ENCODE measurements around the gene TARM1. TPM values are rescaled to one million over a fixed set of nuclear protein-coding genes. Genes with fewer than 3 reads are reported as not detected.

TARM1 gene
- total RNA-seq, 2 donors from 2014 or later = not detected

Other genes starting within 250 kb of the TARM1 start
- gene MYADM, start 213.5 kb downstream of the TARM1 start, total RNA-seq = 10 to 100 TPM; 32.7 to 43.5 TPM
- not detected for gene PRKCG, start 199.2 kb downstream of the TARM1 start, total RNA-seq
- gene CACNG7, start 172.1 kb downstream of the TARM1 start, total RNA-seq = not detected
- gene CACNG8, start 118.4 kb downstream of the TARM1 start, total RNA-seq = under 1 TPM in 1 of 2 donors, not detected in 1; 0.02 TPM
- not detected for gene CACNG6, start 89.7 kb downstream of the TARM1 start, total RNA-seq
- gene VSTM1, start 17.5 kb downstream of the TARM1 start, total RNA-seq = not detected
- 1 to 10 TPM; 1.1 to 2.3 TPM for gene OSCAR, start 19.4 kb upstream of the TARM1 start, total RNA-seq
- gene NDUFA3, start 21.5 kb upstream of the TARM1 start, total RNA-seq = 10 to 100 TPM; 40.6 to 52.6 TPM
- 10 to 100 TPM; 36.0 to 38.8 TPM for gene TFPT, start 34.3 kb upstream of the TARM1 start, total RNA-seq
- gene PRPF31, start 34.4 kb upstream of the TARM1 start, total RNA-seq = 10 to 100 TPM; 55.0 to 55.6 TPM
- gene CNOT3, start 56.4 kb upstream of the TARM1 start, total RNA-seq = 100 to 1,000 TPM in 1 of 2 donors, 10 to 100 TPM in 1; 84.5 to 107 TPM
- gene LENG1, start 78.4 kb upstream of the TARM1 start, total RNA-seq = 1 to 10 TPM; 2.9 to 3.7 TPM
- gene TMC4, start 91.8 kb upstream of the TARM1 start, total RNA-seq = under 1 TPM; 0.24 to 0.63 TPM
- 10 to 100 TPM; 60.3 to 71.0 TPM for gene MBOAT7, start 108.2 kb upstream of the TARM1 start, total RNA-seq
- gene TSEN34, start 109.9 kb upstream of the TARM1 start, total RNA-seq = 10 to 100 TPM; 11.0 to 17.5 TPM
- 1,000 to 10,000 TPM; 1,618 to 1,817 TPM for gene RPS9, start 119.5 kb upstream of the TARM1 start, total RNA-seq
- 1 to 10 TPM in 1 of 2 donors, under 1 TPM in 1; 0.31 to 1.2 TPM for gene LILRB3, start 141.6 kb upstream of the TARM1 start, total RNA-seq
- gene LILRA6, start 161.4 kb upstream of the TARM1 start, total RNA-seq = not detected
- under 1 TPM in 1 of 2 donors, not detected in 1; 0.12 TPM for gene LILRB5, start 175.9 kb upstream of the TARM1 start, total RNA-seq
- not detected for gene LILRB2, start 199.7 kb upstream of the TARM1 start, total RNA-seq
- not detected for gene LILRA5, start 231.8 kb upstream of the TARM1 start, total RNA-seq